GM18873 (cell line): ENCODE data around the gene KCNJ8.

Source experiments
- ATAC-seq: cut with Tn5 transposase; IDR thresholded peaks from one replicate; pipeline ENCODE4 v1.9.1; 2021; ENCODE audit warnings: mild to moderate bottlenecking, moderate library complexity, moderate number of reproducible peaks; ENCODE audit not compliant: unreplicated experiment, low FRiP score

Gene KCNJ8

DNA sequence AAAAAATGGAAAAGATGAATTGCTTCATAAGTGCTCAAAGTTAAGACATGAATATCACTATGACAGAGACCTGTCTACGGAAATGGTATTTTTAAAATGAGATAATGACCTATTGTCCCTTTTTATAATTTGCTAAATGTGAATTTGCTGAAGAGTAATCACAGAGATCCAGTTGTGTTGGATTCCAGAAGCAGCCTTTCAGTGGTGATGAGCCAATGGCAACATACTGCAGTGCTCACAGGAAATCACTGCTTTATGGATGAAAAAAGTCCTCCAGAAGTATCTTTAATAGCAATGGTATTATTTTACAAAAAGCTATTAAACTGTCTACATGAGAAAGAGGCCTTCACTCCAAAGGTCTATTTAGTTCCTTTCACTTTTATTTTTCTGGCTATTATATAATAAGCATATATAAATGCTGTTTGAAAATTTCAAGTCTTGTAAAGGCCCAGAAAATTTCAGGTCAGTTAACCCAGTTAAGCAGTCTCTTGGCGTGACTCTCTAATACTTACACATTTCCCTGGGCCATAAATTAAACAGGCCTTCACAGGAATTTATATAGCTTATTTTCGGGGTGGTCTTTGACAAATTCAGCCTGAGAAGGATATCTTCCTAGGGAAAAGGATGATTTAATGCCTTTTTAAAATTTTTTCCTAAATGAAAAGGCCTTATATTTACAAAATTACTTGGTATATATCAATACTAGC is 55.4 kb downstream of the KCNJ8 start:
- no peak for ATAC-seq

DNA sequence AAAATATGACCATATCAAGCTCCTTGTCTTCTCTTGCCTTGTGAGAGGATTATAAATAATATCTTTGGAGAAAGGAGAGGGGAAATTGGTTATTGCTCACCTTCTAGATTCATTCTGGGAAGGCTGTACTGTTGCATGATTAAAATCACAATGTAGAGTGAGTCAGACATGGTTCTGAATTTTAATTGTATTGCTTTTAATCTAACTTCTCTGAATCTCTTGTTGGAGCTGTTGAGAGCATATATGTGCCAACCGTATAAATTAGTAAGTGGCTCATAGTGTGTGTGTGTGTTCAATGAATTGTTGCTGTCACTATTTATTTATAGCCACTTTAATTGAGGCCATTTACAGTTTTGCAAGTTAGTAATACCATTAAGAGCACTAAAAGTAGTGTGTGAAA is 56.1 kb downstream of the KCNJ8 start:
- no peak for ATAC-seq

DNA sequence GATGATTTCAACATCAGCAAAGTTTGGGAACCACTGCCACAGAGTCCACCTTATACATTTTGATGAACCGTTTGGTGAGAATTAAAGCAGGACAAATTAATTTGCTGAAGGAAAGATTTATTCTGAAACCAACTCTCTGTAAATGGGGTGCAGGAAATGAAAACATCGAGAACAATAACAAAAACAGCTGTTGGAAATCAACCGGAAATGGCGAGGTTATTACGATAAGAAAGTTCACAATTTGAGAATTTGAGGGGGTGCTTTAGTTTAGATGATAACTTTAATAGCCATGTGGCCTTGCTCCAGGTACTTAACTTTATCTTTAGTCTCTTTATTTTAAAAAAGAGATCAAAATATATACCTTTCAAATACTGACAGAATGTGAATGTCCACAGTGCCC is 56.7 kb downstream of the KCNJ8 start:
- no peak for ATAC-seq

DNA sequence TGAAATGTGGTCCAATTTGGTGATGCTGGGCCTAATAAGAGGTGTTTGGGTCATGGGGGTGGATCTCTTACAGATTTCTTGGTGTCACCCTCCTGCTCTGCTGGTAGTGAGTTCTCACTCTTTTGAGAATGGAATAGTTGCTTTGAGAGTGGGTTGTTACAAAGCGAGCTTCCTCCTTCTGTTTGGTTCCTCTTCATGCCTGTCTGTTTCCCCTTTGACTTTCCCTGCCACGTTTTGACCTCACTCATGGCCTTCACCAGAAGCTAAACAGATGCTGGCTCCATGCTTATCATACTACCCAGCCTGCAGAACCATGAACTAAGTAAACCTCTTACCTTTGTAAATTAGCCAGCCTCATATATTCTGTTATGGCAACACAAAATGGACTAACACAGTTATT is 59.1 kb downstream of the KCNJ8 start:
- no peak for ATAC-seq
